ENCODE measurements around the gene MIS12. TPM values are rescaled to one million over a fixed set of nuclear protein-coding genes. Genes with fewer than 3 reads are reported as not detected.

The MIS12 gene
- total RNA-seq, 1 experiment from 2014 or later: 11.5 TPM

DNA sequence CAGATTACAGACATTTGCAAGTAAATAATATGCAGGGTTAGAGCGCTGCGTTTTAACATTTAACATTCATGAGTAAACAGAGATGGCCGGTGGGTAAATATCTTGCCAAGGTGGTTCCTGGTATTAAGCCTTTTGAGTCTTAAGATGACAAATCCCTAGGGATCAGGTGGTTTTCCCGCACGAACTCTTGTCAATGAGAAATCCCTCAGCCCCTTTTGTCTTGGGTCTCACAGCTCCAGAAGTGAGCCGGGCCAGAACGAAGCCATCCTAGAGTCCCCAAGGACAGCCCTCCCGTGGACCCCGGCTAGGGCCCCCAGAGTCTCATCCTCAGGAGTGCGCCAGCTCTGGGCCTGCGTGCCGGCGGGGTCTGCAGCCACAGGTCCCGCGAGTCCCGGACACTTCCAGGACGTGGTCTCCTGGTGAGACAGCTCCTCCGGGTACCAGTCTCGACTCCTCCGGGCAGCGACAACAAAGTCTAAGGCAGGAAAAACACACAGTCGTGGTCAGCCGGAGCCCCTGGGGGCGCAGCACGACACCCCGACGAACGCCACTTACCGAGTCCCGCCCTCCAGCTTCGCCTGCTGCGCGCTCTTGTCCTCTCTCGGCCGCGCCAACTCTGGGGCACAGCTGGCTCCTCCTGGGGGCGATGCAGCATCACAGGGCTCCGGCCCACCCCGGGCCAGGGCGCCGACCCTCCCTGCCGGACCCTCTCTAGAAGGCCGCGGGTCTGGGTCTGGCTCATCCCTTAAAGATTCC, 13.3 kb downstream of the MIS12 start:
- CTCF ChIA-PET: no interaction called here
- in situ Hi-C loops (cut with HindIII; ENCODE audit: low pct_unique_long_range_greater_than_20kb, low sequenced_read_pairs): no loop called here
- POLR2A ChIA-PET: no interaction called here
- no peaks in the 10 kb centered on the region for H3K4me1 ChIP-seq (ENCODE audit: control insufficient read depth, insufficient read depth, low read length)
- BruUV-seq (replicated peaks): no TSS peak
- intact Hi-C loops (cut with micrococcal nuclease; ENCODE audit: unreplicated experiment): no loop called here
- peak overlapping the region in 1 of 2 experiments; percentile 38; a peak in 1 of 4 replicates for H3K4me3 ChIP-seq (ENCODE audit: low read depth in 2 of 2, low read length in 2 of 2)
- no peaks in the 10 kb centered on the region for H3K27me3 ChIP-seq (ENCODE audit: control insufficient read depth, insufficient read depth, low read length)
- no peak overlapping the region for H3K27ac ChIP-seq (ENCODE audit: low read length)
- H3K36me3 ChIP-seq (ENCODE audit: control insufficient read depth, insufficient read depth, low read length): no peaks in the 10 kb centered on the region
- DNase-seq (ENCODE audit: low read depth, low spot score): no peak
- TF ChIP-seq POLR2AphosphoS5 (IDR thresholded peaks at IDR 0.05; ENCODE audit: low read depth, low read length) (no peak), SIN3A (IDR thresholded peaks at IDR 0.05; ENCODE audit: borderline replicate concordance, insufficient read depth, low read depth, low read length) (no peak), TCF7L2 (IDR thresholded peaks at IDR 0.05; ENCODE audit: low read depth, low read length) (no peak)
- TF ChIP-seq, protein P1, sequence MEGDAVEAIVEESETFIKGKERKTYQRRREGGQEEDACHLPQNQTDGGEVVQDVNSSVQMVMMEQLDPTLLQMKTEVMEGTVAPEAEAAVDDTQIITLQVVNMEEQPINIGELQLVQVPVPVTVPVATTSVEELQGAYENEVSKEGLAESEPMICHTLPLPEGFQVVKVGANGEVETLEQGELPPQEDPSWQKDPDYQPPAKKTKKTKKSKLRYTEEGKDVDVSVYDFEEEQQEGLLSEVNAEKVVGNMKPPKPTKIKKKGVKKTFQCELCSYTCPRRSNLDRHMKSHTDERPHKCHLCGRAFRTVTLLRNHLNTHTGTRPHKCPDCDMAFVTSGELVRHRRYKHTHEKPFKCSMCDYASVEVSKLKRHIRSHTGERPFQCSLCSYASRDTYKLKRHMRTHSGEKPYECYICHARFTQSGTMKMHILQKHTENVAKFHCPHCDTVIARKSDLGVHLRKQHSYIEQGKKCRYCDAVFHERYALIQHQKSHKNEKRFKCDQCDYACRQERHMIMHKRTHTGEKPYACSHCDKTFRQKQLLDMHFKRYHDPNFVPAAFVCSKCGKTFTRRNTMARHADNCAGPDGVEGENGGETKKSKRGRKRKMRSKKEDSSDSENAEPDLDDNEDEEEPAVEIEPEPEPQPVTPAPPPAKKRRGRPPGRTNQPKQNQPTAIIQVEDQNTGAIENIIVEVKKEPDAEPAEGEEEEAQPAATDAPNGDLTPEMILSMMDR (IDR thresholded peaks at IDR 0.05): no peak
- TF ChIP-seq, protein P2, sequence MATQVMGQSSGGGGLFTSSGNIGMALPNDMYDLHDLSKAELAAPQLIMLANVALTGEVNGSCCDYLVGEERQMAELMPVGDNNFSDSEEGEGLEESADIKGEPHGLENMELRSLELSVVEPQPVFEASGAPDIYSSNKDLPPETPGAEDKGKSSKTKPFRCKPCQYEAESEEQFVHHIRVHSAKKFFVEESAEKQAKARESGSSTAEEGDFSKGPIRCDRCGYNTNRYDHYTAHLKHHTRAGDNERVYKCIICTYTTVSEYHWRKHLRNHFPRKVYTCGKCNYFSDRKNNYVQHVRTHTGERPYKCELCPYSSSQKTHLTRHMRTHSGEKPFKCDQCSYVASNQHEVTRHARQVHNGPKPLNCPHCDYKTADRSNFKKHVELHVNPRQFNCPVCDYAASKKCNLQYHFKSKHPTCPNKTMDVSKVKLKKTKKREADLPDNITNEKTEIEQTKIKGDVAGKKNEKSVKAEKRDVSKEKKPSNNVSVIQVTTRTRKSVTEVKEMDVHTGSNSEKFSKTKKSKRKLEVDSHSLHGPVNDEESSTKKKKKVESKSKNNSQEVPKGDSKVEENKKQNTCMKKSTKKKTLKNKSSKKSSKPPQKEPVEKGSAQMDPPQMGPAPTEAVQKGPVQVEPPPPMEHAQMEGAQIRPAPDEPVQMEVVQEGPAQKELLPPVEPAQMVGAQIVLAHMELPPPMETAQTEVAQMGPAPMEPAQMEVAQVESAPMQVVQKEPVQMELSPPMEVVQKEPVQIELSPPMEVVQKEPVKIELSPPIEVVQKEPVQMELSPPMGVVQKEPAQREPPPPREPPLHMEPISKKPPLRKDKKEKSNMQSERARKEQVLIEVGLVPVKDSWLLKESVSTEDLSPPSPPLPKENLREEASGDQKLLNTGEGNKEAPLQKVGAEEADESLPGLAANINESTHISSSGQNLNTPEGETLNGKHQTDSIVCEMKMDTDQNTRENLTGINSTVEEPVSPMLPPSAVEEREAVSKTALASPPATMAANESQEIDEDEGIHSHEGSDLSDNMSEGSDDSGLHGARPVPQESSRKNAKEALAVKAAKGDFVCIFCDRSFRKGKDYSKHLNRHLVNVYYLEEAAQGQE (IDR thresholded peaks at IDR 0.05; ENCODE audit: insufficient read depth in 1 of 2, low read depth in 2 of 2, low read length in 1 of 2): no peak
- ATAC-seq: no peak
- H3K9me3 ChIP-seq (ENCODE audit: control insufficient read depth, insufficient read depth, low read depth, low read length): no peaks in the 10 kb centered on the region

DNA sequence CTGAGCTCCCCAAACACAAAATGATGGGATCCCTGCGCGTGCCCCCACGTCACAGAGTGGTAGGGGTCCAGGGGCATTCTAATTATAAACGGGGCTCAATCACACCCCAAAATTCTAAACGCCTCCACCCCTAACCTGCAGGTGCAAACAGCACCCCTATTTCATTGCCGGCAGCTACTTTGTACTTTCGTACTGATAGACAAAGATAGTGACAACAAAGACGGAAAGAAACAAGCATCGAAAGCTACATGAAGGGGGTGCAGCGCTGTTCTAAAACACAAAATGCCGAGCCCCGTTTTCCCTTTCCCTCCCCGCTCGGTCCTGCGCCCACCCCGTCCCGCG, 13.9 kb downstream of the MIS12 start:
- Histone ChIP-seq H3K27ac (ENCODE audit: low read length) (no peak overlapping the region), H3K9me3 (ENCODE audit: control insufficient read depth, insufficient read depth, low read depth, low read length) (no peaks in the 10 kb centered on the region), H3K36me3 (ENCODE audit: control insufficient read depth, insufficient read depth, low read length) (no peaks in the 10 kb centered on the region), H3K4me3 (ENCODE audit: low read depth in 2 of 2, low read length in 2 of 2) (peak overlapping the region in 1 of 2 experiments; percentile 38; a peak in 1 of 4 replicates), H3K4me1 (ENCODE audit: control insufficient read depth, insufficient read depth, low read length) (no peaks in the 10 kb centered on the region), H3K27me3 (ENCODE audit: control insufficient read depth, insufficient read depth, low read length) (no peaks in the 10 kb centered on the region)
- in situ Hi-C loops (cut with HindIII; ENCODE audit: low pct_unique_long_range_greater_than_20kb, low sequenced_read_pairs): no loop called here
- intact Hi-C loops (cut with micrococcal nuclease; ENCODE audit: unreplicated experiment): no loop called here
- ChIA-PET POLR2A (no interaction called here), CTCF (no interaction called here)
- TF ChIP-seq POLR2AphosphoS5 (IDR thresholded peaks at IDR 0.05; ENCODE audit: low read depth, low read length) (no peak), TCF7L2 (IDR thresholded peaks at IDR 0.05; ENCODE audit: low read depth, low read length) (no peak), SIN3A (IDR thresholded peaks at IDR 0.05; ENCODE audit: borderline replicate concordance, insufficient read depth, low read depth, low read length) (no peak)
- TF ChIP-seq, protein P2 (IDR thresholded peaks at IDR 0.05; ENCODE audit: insufficient read depth in 1 of 2, low read depth in 2 of 2, low read length in 1 of 2): no peak
- TF ChIP-seq, protein P1 (IDR thresholded peaks at IDR 0.05): no peak
- BruUV-seq (replicated peaks): no TSS peak
- no peak for ATAC-seq
- no peak for DNase-seq (ENCODE audit: low read depth, low spot score)

Data from Panc1 (cell line).